ENCODE measurements around the gene GREB1.

Gene GREB1

DNA sequence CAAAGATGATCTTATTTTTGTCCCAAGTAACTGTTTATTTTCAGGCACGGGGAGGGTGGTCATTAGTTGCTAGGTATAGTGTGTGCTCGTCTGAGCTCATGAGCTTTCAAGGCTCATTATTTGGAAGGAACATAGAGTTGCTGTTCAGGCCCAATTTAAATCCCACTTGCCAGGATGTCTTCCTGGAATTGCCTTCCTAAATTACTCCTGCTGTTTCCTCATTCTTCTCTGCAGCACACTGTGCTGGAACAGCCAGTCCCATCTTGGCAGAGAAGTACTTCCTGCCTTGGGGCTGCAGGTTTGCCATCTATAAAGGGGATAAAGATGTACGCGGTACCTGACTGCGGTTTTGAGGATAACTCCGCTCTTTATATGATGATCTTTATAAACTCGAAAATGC lies 37.3 kb downstream of the GREB1 start:
- no peak overlapping the region for H3K9ac ChIP-seq (ENCODE audit: low read depth, low read length)
- H3K36me3 ChIP-seq (ENCODE audit: control insufficient read depth, insufficient read depth, low read length) = peaks cover 2% of the 10 kb centered on the region
- no peaks in the 10 kb centered on the region for H3K9me3 ChIP-seq (ENCODE audit: control insufficient read depth, insufficient read depth, low read length)
- H3K4me1 ChIP-seq (ENCODE audit: control insufficient read depth, insufficient read depth, low read length) = peaks cover 10% of the 10 kb centered on the region
- H3K27me3 ChIP-seq (ENCODE audit: control insufficient read depth, insufficient read depth, low read length) = no peaks in the 10 kb centered on the region
- H3K4me3 ChIP-seq (ENCODE audit: low read depth, low read length) = no peak overlapping the region

DNA sequence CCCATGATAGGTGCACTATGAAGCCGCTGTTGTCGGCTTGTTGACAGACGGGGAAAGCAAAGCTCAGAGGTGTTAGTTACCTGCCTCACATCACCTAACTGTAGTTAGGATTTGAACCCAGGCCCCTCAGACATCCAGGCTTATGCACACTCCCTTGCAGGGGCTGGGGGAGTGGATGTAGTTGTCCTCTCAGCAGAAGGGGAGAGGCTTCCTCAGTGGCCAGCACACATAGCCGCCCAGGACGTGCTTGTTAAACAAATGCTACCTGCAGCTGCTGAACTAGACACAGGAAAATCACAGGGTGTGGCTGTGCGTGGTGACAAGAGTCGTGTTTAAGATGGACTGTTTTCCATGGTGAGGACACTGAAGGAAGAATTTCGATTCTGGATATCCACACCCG lies 39.2 kb downstream of the GREB1 start:
- peaks cover 10% of the 10 kb centered on the region for H3K4me1 ChIP-seq (ENCODE audit: control insufficient read depth, insufficient read depth, low read length)
- H3K9ac ChIP-seq (ENCODE audit: low read depth, low read length) = no peak overlapping the region
- H3K27me3 ChIP-seq (ENCODE audit: control insufficient read depth, insufficient read depth, low read length) = no peaks in the 10 kb centered on the region
- no peak overlapping the region for H3K4me3 ChIP-seq (ENCODE audit: low read depth, low read length)
- no peaks in the 10 kb centered on the region for H3K9me3 ChIP-seq (ENCODE audit: control insufficient read depth, insufficient read depth, low read length)
- H3K36me3 ChIP-seq (ENCODE audit: control insufficient read depth, insufficient read depth, low read length) = peaks cover 2% of the 10 kb centered on the region

DNA sequence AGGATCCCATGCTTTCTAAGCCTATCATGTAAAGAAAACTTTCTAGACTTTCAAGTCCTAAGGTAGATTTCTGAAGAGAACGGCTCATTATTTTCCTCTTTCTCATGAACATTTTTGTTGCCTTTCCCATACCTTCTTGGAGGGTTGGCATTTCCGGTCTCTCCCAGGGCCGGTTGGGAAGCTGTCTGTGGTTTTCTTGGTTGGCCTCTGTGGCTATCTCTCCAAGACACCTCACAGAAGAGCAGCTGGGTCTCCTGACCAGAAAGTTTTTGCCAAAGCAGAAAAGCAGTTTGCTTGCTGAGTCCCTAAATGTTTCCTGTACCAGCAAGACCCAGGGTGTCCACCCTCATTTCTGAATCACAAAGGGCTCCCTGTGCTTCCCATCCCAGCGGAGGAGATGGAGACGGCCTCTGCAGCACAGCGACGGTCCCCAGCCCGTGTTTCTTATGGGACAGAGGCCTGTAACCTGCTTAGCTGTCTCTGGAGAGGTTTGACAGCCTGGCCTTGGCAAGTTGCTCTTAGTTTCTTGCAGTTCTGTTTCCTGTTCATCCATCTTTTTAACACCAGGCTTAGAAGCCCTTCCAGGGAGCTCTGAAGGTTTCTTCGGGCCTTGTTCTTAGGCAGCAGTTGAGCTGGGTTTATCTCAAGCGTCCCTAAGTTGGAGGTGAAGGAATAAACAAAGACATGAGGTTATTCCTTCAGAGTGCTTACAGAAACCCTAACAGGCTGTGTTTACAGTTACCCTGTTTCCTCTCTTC lies 39.8 kb downstream of the GREB1 start:
- Histone ChIP-seq H3K4me1 (ENCODE audit: control insufficient read depth, insufficient read depth, low read length) (peaks cover 10% of the 10 kb centered on the region), H3K27me3 (ENCODE audit: control insufficient read depth, insufficient read depth, low read length) (no peaks in the 10 kb centered on the region), H3K4me3 (ENCODE audit: low read depth, low read length) (no peak overlapping the region), H3K9ac (ENCODE audit: low read depth, low read length) (no peak overlapping the region), H3K36me3 (ENCODE audit: control insufficient read depth, insufficient read depth, low read length) (no peaks in the 10 kb centered on the region), H3K9me3 (ENCODE audit: control insufficient read depth, insufficient read depth, low read length) (no peaks in the 10 kb centered on the region)

DNA sequence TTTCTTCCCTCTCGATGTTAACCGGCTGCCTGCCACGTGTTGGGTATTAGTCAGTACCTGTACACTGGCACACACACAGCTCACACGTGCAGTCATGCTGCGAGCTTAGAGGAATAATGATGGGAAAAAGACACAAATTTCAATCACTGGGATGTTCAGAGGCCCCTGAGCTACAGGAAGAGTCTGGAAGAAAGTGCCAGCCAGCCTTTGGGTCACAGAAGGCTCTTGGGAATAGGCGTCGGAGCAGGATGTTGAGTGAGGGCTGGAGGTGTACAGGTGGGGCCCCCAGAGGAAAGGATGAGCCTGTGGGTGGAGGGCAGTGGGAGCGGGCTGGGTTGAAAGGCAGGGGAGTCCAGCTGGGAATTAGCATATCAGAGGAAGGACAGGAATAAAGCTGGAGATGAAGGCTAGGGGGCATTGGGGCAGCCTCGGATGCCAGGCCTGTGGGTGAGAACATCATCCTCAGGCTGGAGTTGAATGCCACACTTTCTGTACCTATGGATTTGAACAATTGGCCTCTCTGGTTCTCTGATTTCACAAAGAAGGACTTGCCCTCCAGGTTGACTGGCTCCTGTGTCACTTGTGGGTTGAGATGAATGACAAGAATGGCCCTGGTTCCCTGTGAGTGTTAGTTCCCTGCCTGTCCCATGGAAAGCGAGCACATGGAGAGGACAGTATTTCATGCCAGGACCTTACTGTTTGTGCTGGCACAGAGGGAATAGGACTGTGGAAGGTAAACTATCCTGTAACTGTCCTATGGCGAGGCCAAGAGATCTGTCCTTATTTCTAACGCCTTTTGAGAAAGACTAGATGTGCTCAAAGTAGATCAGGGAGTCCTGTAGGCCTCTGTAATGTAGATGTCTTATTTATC lies 40.6 kb downstream of the GREB1 start:
- no peak overlapping the region for H3K4me3 ChIP-seq (ENCODE audit: low read depth, low read length)
- peaks cover 5% of the 10 kb centered on the region for H3K36me3 ChIP-seq (ENCODE audit: control insufficient read depth, insufficient read depth, low read length)
- H3K9me3 ChIP-seq (ENCODE audit: control insufficient read depth, insufficient read depth, low read length) = no peaks in the 10 kb centered on the region
- H3K4me1 ChIP-seq (ENCODE audit: control insufficient read depth, insufficient read depth, low read length) = peaks cover 10% of the 10 kb centered on the region
- H3K9ac ChIP-seq (ENCODE audit: low read depth, low read length) = no peak overlapping the region
- no peaks in the 10 kb centered on the region for H3K27me3 ChIP-seq (ENCODE audit: control insufficient read depth, insufficient read depth, low read length)

DNA sequence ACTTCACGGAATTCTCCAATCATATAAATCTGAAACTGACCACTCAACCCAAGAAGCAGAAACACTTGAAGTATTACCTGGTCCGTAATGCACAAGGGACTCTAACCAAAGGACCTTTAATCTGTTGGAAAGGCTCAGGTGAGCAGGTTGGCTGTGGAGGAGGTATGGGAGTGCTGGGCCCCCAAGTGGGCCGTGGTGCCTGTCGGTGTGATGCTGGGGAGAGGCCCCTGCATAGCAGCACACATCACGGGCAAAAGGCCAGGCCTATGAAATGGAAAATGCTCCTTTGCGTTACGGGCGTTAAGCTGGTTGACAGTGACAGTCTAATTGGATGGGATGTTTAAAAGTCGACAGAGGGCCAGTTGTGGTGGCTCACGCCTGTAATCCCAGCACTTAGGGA lies 42.6 kb downstream of the GREB1 start:
- Histone ChIP-seq H3K9ac (ENCODE audit: low read depth, low read length) (no peak overlapping the region), H3K9me3 (ENCODE audit: control insufficient read depth, insufficient read depth, low read length) (no peaks in the 10 kb centered on the region), H3K27me3 (ENCODE audit: control insufficient read depth, insufficient read depth, low read length) (no peaks in the 10 kb centered on the region), H3K4me1 (ENCODE audit: control insufficient read depth, insufficient read depth, low read length) (peaks cover 10% of the 10 kb centered on the region), H3K4me3 (ENCODE audit: low read depth, low read length) (no peak overlapping the region), H3K36me3 (ENCODE audit: control insufficient read depth, insufficient read depth, low read length) (peaks cover 7% of the 10 kb centered on the region)

DNA sequence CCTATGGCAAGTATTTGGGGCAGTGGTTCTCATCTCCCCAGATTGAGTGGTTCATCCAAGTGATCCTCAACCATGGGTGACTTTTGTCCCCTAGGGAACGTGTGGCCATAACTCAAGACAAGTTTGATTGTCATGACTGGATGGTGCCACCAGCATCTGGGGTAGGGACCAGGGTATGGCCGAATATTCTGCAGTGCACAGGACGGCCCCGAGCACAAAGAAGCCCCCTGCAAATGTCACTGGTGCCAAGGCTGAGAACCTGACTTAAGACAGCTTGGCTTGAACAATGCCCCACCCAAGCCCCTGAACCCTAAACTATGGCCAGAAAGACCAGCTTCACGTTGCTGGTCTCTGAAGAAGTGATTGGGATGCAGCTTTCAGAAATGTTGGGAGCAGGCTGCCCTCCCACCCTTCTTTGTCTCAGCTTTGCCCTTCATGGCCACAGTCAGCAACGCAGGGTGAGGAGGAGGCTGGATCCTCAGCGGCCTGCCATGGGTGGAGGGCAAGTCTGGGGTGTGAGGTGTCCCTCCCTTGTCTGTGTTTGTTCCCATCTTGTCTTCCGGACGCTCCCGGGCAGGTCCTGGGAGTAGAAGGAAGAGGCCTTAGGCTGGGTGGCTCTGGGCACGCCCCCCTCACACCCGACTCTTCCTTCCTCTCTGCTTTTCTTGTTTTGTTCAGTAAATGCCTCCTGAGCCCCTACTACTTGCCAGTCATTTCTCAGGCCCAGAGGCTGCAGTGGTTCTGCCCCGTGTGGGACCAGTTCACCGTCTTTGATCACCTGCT lies 43.4 kb downstream of the GREB1 start:
- no peaks in the 10 kb centered on the region for H3K27me3 ChIP-seq (ENCODE audit: control insufficient read depth, insufficient read depth, low read length)
- no peak overlapping the region for H3K4me3 ChIP-seq (ENCODE audit: low read depth, low read length)
- H3K9ac ChIP-seq (ENCODE audit: low read depth, low read length) = no peak overlapping the region
- no peaks in the 10 kb centered on the region for H3K9me3 ChIP-seq (ENCODE audit: control insufficient read depth, insufficient read depth, low read length)
- H3K36me3 ChIP-seq (ENCODE audit: control insufficient read depth, insufficient read depth, low read length) = peaks cover 12% of the 10 kb centered on the region
- peaks cover 10% of the 10 kb centered on the region for H3K4me1 ChIP-seq (ENCODE audit: control insufficient read depth, insufficient read depth, low read length)

DNA sequence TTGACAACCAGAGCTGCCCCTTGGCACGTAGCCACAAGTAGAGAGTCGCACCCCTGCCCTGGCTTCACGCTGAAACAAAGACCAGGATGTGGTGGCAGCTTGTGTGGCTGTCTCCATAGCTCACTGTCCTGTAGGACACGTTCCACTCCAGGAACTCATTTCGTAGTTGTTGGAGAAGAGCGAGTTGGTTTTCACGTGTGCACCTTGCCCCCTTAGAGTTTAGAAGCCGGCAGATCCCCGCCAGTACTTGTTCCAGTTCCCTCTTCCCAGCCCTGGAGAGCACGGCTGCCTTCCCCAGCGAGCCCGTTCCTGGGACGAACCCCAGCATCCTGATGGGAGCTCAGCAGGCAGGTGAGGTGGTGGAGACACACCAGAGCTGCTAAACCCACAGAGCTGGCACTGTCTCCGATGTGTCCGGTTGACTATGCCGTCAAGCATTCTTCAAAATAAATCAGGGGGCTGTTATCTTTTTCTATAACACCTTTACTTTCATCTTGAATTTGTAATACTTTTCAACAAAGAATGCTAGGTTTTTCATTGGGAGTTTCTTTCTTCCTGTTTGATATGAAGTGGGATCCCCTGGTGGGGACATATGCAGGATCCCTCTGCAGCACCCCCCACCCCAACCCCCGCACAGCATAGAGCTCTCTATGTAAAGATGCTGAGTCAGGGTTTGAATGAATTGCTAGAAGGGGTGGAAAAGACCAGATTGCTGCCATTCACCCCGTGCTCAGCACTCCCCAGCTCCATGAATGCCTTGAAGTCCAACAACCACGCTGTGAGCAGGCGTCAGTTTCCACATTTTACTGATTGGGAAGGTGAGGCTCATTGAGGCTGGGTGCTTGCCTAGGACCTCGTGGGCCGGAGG lies 44.5 kb downstream of the GREB1 start:
- no peaks in the 10 kb centered on the region for H3K27me3 ChIP-seq (ENCODE audit: control insufficient read depth, insufficient read depth, low read length)

DNA sequence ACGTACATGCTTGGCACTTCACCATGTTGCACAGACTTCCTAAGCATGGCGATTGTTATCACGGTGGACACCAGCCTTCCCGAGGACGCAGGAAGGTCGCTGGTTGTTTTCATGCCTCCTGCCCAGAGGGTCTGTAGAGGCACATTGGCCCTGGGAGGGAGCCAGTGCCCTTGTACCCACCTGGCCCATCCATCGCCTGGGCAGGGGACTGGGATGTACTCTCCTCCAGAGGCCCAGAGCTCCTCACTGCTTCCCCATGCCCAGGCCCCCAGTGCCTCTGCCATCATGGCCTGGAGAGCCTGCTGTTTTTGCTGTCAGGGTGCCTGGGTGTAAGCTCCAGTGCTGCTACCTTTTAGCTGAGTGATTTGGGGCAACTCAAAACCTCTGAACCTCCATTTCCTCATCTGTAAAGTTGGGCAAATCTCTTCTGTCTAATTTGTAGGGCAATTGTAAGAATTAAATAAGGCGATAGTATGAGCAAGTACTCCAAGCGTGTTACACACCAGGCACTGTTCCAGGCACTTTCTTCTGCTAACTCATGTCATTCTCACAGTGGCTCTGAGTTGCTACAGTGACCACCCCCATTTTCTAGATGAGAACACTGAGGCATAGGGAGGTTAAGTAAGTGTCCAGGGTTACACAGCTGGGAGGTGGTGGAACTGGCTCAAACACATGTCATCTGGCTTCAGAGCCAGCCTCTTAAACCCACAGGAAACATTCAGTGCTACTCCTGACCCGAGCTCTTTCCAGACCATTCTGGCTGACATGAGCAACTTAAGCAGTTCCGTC lies 45.3 kb downstream of the GREB1 start:
- H3K36me3 ChIP-seq (ENCODE audit: control insufficient read depth, insufficient read depth, low read length) = peaks cover 12% of the 10 kb centered on the region

More for the DNA sequence above, 44.5 kb downstream of the GREB1 start:
- Histone ChIP-seq H3K9me3 (ENCODE audit: control insufficient read depth, insufficient read depth, low read length) (no peaks in the 10 kb centered on the region), H3K9ac (ENCODE audit: low read depth, low read length) (no peak overlapping the region), H3K4me1 (ENCODE audit: control insufficient read depth, insufficient read depth, low read length) (peaks cover 12% of the 10 kb centered on the region), H3K36me3 (ENCODE audit: control insufficient read depth, insufficient read depth, low read length) (peaks cover 12% of the 10 kb centered on the region), H3K4me3 (ENCODE audit: low read depth, low read length) (no peak overlapping the region)

DNA sequence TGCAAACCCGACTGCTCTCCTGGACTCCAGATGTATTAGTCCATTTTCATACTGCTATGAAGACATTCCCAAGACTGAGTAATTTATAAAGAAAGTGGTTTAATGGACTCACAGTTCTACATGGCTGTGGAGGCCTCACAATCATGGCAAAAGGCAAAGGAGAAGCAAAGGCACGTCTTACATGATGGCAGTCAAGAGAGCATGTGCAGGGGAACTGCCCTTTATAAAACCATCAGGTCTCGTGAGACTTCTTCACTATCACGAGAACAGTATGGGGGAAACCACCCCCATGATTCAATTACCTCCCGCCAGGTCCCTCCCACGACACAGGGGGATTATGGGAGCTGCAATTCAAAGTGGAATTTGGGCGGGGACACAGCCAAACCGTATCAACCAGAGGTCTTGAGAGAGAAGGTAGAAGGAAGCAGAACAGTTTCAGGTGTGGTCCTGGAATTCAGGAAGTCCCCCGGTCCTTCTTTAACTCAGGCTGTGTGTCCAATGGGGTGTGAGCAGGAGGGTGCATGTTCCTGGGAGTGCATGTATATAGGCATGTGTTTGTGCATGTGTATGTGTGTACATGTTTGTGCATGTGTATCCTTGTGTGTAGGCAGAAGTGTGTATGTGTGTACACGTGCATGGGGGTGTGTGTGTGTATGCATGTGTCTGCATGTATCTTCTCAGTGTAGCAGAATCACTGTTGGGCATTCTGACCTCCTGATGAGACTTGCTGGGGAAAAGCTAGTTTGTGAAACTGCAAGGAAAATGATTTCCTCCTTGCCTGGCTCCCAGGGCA lies 46.2 kb downstream of the GREB1 start:
- Histone ChIP-seq H3K4me1 (ENCODE audit: control insufficient read depth, insufficient read depth, low read length) (peaks cover 6% of the 10 kb centered on the region), H3K27me3 (ENCODE audit: control insufficient read depth, insufficient read depth, low read length) (no peaks in the 10 kb centered on the region), H3K36me3 (ENCODE audit: control insufficient read depth, insufficient read depth, low read length) (peaks cover 12% of the 10 kb centered on the region), H3K9ac (ENCODE audit: low read depth, low read length) (no peak overlapping the region), H3K9me3 (ENCODE audit: control insufficient read depth, insufficient read depth, low read length) (no peaks in the 10 kb centered on the region), H3K4me3 (ENCODE audit: low read depth, low read length) (no peak overlapping the region)

More for the DNA sequence above, 45.3 kb downstream of the GREB1 start:
- peaks cover 6% of the 10 kb centered on the region for H3K4me1 ChIP-seq (ENCODE audit: control insufficient read depth, insufficient read depth, low read length)
- H3K9me3 ChIP-seq (ENCODE audit: control insufficient read depth, insufficient read depth, low read length) = no peaks in the 10 kb centered on the region
- no peak overlapping the region for H3K4me3 ChIP-seq (ENCODE audit: low read depth, low read length)
- H3K27me3 ChIP-seq (ENCODE audit: control insufficient read depth, insufficient read depth, low read length) = no peaks in the 10 kb centered on the region
- no peak overlapping the region for H3K9ac ChIP-seq (ENCODE audit: low read depth, low read length)

DNA sequence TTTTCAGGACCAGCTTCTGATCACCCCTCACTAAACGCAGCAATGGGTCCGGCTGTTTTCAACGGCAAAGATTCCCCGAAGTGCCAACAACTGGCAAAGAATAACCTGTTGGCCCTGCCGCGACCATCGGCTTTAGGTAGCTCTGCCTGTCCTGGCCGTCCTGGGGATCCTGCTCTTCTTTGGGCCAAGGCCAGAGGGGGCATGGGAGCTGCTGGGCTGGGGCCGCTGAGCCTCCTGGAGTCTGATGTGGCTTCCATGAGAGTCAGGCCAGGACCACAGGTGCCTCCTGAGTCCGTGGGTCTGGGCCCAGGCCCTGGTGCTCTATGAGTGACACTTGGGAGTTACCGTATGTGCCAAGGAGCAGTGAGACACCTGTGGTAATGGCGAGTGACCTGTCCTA lies 46.9 kb downstream of the GREB1 start:
- H3K9ac ChIP-seq (ENCODE audit: low read depth, low read length) = no peak overlapping the region
- no peaks in the 10 kb centered on the region for H3K27me3 ChIP-seq (ENCODE audit: control insufficient read depth, insufficient read depth, low read length)
- H3K9me3 ChIP-seq (ENCODE audit: control insufficient read depth, insufficient read depth, low read length) = no peaks in the 10 kb centered on the region
- peaks cover 12% of the 10 kb centered on the region for H3K36me3 ChIP-seq (ENCODE audit: control insufficient read depth, insufficient read depth, low read length)
- peaks cover 6% of the 10 kb centered on the region for H3K4me1 ChIP-seq (ENCODE audit: control insufficient read depth, insufficient read depth, low read length)
- H3K4me3 ChIP-seq (ENCODE audit: low read depth, low read length) = no peak overlapping the region

All from iPS-15b (cell line).